Small intestine (tissue), 7 donors: Measurements from ENCODE around the gene FAXC. TPM values are rescaled to one million over a fixed set of nuclear protein-coding genes. Genes with fewer than 3 reads are reported as not detected.

ENCODE experiments used
- DNase-seq, 2 donors: peaks; one replicate each; pipeline versions ENCODE4 v3.0.0 to v3.0.0-alpha.2; 2013
- FAIRE-seq: peaks from 2 replicates; lab custom pipeline; 2012; peaks lifted over from hg19 to GRCh38; lab: Jason Lieb, UNC
- H3K27ac ChIP-seq, 3 donors: one replicate each; pipeline ENCODE4 v1.5.1; 2013; ENCODE audit warnings: low read length in 2 of 3, mild to moderate bottlenecking in 2 of 3, control low read depth in 1 of 3, inconsistent platforms in 1 of 3, low read depth in 1 of 3, moderate library complexity in 1 of 3
- H3K27me3 ChIP-seq, 3 donors: one replicate each; pipeline ENCODE4 v1.6.1; 2013; ENCODE audit warnings: low read length in 3 of 3, inconsistent platforms in 1 of 3; ENCODE audit not compliant: control insufficient read depth in 3 of 3, insufficient read depth in 3 of 3
- H3K36me3 ChIP-seq, 3 donors: one replicate each; pipeline ENCODE4 v1.6.1; 2013; ENCODE audit warnings: low read length in 3 of 3, inconsistent platforms in 1 of 3, low read depth in 1 of 3, mild to moderate bottlenecking in 1 of 3, moderate library complexity in 1 of 3; ENCODE audit not compliant: control insufficient read depth in 3 of 3, insufficient read depth in 2 of 3
- H3K4me1 ChIP-seq, 3 donors: one replicate each; pipeline ENCODE4 v1.6.1; 2013; ENCODE audit warnings: low read length in 2 of 3, inconsistent platforms in 1 of 3, low read depth in 1 of 3, mild to moderate bottlenecking in 1 of 3, moderate library complexity in 1 of 3; ENCODE audit not compliant: control insufficient read depth in 3 of 3, insufficient read depth in 2 of 3
- H3K4me3 ChIP-seq, 3 donors: one replicate each; pipeline ENCODE4 v1.5.1; 2013; ENCODE audit warnings: low read length in 3 of 3, control low read depth in 1 of 3, inconsistent platforms in 1 of 3, low read depth in 1 of 3, mild to moderate bottlenecking in 1 of 3, moderate library complexity in 1 of 3
- H3K9me3 ChIP-seq, 2 donors: one replicate each; pipeline ENCODE4 v1.6.1; 2013; ENCODE audit warnings: low read depth in 1 of 2, low read length in 1 of 2; ENCODE audit not compliant: control insufficient read depth in 2 of 2, insufficient read depth in 1 of 2
- WGBS, 3 donors: extraction: QIAGEN DNeasy Blood & Tissue Kit; methylation state at CpG; one replicate each; pipeline ENCODE4 v1.1.7; 2013; 5-methylcytosine and 5-hydroxymethylcytosine counted together
- polyA plus RNA-seq, 4 donors: library from polyadenylated mRNA; stranded (reverse) in 3 of 4; unstranded in 1 of 4; fragments of 200-250 nt in 3 of 4; fragments of 120-200 nt in 1 of 4; gene quantifications; one replicate each; pipeline versions ENCODE4 v1.2.1 to v1.2.3, GENCODE V29; 2013
- donor health status: healthy with polysubstance abuse.
- donor health status: control.
- donor health status: control.
- donor health status: Bipolar disorder and iron deficiency.
- donor health status: healthy.

The FAXC gene
- polyA plus RNA-seq, 4 donors, result 1.3 to 1.4 TPM; not detected in 2

GRCh38 chr6:99369533-99369932 lies 20.1 kb upstream of the FAXC start:
- Histone ChIP-seq H3K4me3 (no peak overlapping the region), H3K36me3 (peaks cover 0 to 2% (median 0%) of the 10 kb centered on the region in 3 donors), H3K27ac (no peak overlapping the region), H3K9me3 (no peaks in the 10 kb centered on the region), H3K4me1 (no peaks in the 10 kb centered on the region), H3K27me3 (no peaks in the 10 kb centered on the region)
- FAIRE-seq (no peak), DNase-seq (no peak)

DNA sequence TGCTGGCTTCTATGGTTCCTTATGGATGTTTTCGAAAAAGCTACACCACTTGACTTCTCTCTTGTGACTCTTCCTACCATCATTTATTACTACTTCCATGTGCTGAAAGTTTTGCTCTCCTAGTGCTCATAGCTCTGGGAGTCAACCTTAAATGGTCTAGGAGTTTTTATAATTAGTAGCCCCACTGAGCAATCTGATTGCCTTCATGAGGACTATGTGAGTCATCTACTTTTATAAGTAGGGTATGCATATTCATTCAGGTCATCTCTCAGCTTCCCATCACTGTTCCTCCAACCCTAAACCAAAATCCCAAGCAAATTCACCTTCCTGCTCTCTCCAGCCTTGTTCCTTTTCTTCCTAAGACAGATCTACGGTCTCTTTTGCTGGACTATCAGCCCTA lies 17.4 kb upstream of the FAXC start:
- H3K9me3 ChIP-seq, result no peaks in the 10 kb centered on the region
- DNase-seq, result no peak
- H3K36me3 ChIP-seq, result no peaks in the 10 kb centered on the region
- WGBS, 3 donors, result 94 to 99% (median 96%) methylated on average over 2 of the region's 2 CpGs
- no peaks in the 10 kb centered on the region for H3K4me1 ChIP-seq
- FAIRE-seq, result no peak
- H3K4me3 ChIP-seq, result no peak overlapping the region
- H3K27me3 ChIP-seq, result no peaks in the 10 kb centered on the region
- no peak overlapping the region for H3K27ac ChIP-seq

DNA sequence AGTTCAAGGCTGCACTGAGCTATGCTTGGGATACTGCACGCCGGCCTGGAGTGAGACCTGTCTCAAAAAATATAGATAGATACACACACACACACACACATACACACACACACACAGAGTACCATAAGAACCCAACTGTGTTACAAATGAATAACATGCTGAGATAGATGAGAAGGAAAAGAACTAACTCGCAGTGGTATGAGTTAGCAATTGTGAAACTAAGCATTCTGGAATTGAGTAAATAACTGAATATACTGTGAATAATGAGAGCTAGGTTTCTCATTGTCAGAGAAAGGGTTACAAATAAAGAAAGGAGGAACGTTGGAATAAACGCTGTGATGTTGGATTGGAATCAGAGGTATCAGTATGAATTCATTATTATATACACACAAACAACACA lies 14.6 kb upstream of the FAXC start:
- Histone ChIP-seq H3K27ac (no peak overlapping the region), H3K4me1 (no peaks in the 10 kb centered on the region), H3K36me3 (no peaks in the 10 kb centered on the region), H3K27me3 (peaks cover 0 to 2% (median 0%) of the 10 kb centered on the region in 3 donors), H3K4me3 (no peak overlapping the region), H3K9me3 (no peaks in the 10 kb centered on the region)
- 70 to 82% (median 71%) methylated on average over 5 of the region's 5 CpGs for WGBS, 3 donors
- FAIRE-seq (no peak), DNase-seq (no peak)

GRCh38 chr6:99362678-99363268 lies 13.3 kb upstream of the FAXC start:
- Histone ChIP-seq H3K4me1 (no peaks in the 10 kb centered on the region), H3K27me3 (peaks cover 0 to 2% (median 0%) of the 10 kb centered on the region in 3 donors), H3K36me3 (no peaks in the 10 kb centered on the region), H3K27ac (no peak overlapping the region), H3K9me3 (no peaks in the 10 kb centered on the region), H3K4me3 (no peak overlapping the region)
- 78 to 93% (median 88%) methylated on average over 1 of the region's 1 CpG for WGBS, 3 donors
- FAIRE-seq (no peak), DNase-seq (no peak)

- DNase-seq (no peak), FAIRE-seq (no peak)
- 60 to 84% (median 72%) methylated on average over 1 of the region's 1 CpG for WGBS, 3 donors
- Histone ChIP-seq H3K27ac (no peak overlapping the region), H3K36me3 (no peaks in the 10 kb centered on the region), H3K4me3 (no peak overlapping the region), H3K4me1 (no peaks in the 10 kb centered on the region), H3K27me3 (peaks cover 0 to 2% (median 0%) of the 10 kb centered on the region in 3 donors), H3K9me3 (no peaks in the 10 kb centered on the region)
These were observed 10.3 kb upstream of the FAXC start for GRCh38 chr6:99359800-99360199.

- H3K4me1 ChIP-seq, result no peaks in the 10 kb centered on the region
- 72 to 82% (median 81%) methylated on average over 1 of the region's 1 CpG for WGBS, 3 donors
- FAIRE-seq (no peak), DNase-seq (no peak)
- no peak overlapping the region for H3K27ac ChIP-seq
- no peaks in the 10 kb centered on the region for H3K36me3 ChIP-seq
- H3K9me3 ChIP-seq, result no peaks in the 10 kb centered on the region
- peaks cover 0 to 13% (median under 1%) of the 10 kb centered on the region in 3 donors for H3K27me3 ChIP-seq
- H3K4me3 ChIP-seq, result no peak overlapping the region
These were observed 7.2 kb upstream of the FAXC start for GRCh38 chr6:99356641-99357040.

GRCh38 chr6:99354983-99355382 lies 5.5 kb upstream of the FAXC start:
- 60 to 71% (median 68%) methylated on average over 4 of the region's 4 CpGs for WGBS, 3 donors

DNA sequence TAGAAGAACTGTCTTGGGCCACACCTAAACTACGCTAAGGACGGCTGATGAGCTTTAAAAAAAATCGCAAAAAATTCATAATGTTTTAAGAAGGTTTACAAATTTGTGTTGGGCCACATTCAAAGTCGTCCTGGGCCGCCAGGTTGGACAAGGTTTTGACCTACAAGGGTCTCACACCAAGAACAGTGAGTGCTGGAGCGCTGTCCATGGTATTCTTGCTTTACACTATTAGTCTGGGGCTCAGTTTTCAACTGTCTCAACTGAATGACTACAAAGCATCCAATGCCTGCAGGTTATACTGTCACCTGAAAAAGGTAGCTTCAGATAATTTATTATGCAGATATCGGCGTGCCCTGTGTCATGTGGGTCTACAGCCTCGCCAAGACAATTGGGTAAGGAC lies 3.7 kb upstream of the FAXC start:
- H3K4me1 ChIP-seq, result peaks cover 0 to 12% (median 0%) of the 10 kb centered on the region in 3 donors
- peaks cover 11 to 41% (median 12%) of the 10 kb centered on the region in 3 donors for H3K27me3 ChIP-seq
- H3K27ac ChIP-seq, result no peak overlapping the region
- FAIRE-seq (no peak), DNase-seq (no peak)
- H3K36me3 ChIP-seq, result no peaks in the 10 kb centered on the region
- no peak overlapping the region for H3K4me3 ChIP-seq
- H3K9me3 ChIP-seq, result no peaks in the 10 kb centered on the region
- 70 to 72% (median 70%) methylated on average over 9 of the region's 9 CpGs for WGBS, 3 donors

More at GRCh38 chr6:99354983-99355382, 5.5 kb upstream of the FAXC start:
- DNase-seq (no peak), FAIRE-seq (no peak)
- Histone ChIP-seq H3K27me3 (peaks cover 0 to 29% (median 5%) of the 10 kb centered on the region in 3 donors), H3K27ac (no peak overlapping the region), H3K9me3 (no peaks in the 10 kb centered on the region), H3K4me1 (peaks cover 0 to 7% (median 0%) of the 10 kb centered on the region in 3 donors), H3K4me3 (no peak overlapping the region), H3K36me3 (no peaks in the 10 kb centered on the region)

GRCh38 chr6:99350573-99350972 lies 1.1 kb upstream of the FAXC start:
- Histone ChIP-seq H3K27ac (no peak overlapping the region), H3K9me3 (no peaks in the 10 kb centered on the region), H3K27me3 (peaks cover 11 to 42% (median 12%) of the 10 kb centered on the region in 3 donors), H3K4me1 (peaks cover 0 to 12% (median 0%) of the 10 kb centered on the region in 3 donors), H3K36me3 (no peaks in the 10 kb centered on the region), H3K4me3 (peak overlapping the region in 1 of 3 donors; percentile 42)
- whole genome bisulfite sequencing, 3 donors, result 17 to 28% (median 23%) methylated on average over 10 of the region's 10 CpGs
- FAIRE-seq (no peak), DNase-seq (peak in 1 of 2 donors; percentile 21)
